OCI-LY3 (cell line): ENCODE data around the gene HIVEP3.

Experiments used
- H2AFZ ChIP-seq: fragments of 200-600, 300-600 bp; shearing (Covaris generic); 2 replicates; pipeline ENCODE4 v1.6.0; 2014; ENCODE audit warnings: antibody characterized with exemption, low read depth, low read length
- H3K27ac ChIP-seq: fragments of 200-600, 300-600 bp; sonication (generic); 2 replicates; pipeline ENCODE4 v1.5.1; 2014; ENCODE audit warnings: mild to moderate bottlenecking, low read length, moderate library complexity, mixed read lengths
- H3K27me3 ChIP-seq: fragments of 200-600, 300-600 bp; sonication (generic); 2 replicates; pipeline ENCODE4 v1.6.1; 2014; ENCODE audit warnings: low read depth, low read length, mixed read lengths
- H3K36me3 ChIP-seq: fragments of 200-600, 300-600 bp; sonication (generic); replicated peaks from 2 replicates; pipeline ENCODE3; 2014; ENCODE audit warnings: low read depth, low read length, mixed read lengths
- H3K4me1 ChIP-seq: fragments of 300-600, 200-600 bp; sonication (generic); 2 replicates; pipeline ENCODE4 v1.6.1; 2014; ENCODE audit warnings: low read length, mixed read lengths
- H3K4me2 ChIP-seq: fragments of 200-600, 300-600 bp; sonication (generic); 2 replicates; pipeline ENCODE4 v1.6.1; 2014; ENCODE audit warnings: low read length, mixed read lengths
- H3K4me3 ChIP-seq: fragments of 300-600, 200-600 bp; sonication (generic); 2 replicates; pipeline ENCODE4 v1.5.1; 2014; ENCODE audit warnings: antibody characterized with exemption, mild to moderate bottlenecking, low read length, moderate library complexity
- H3K79me2 ChIP-seq: fragments of 300-600, 200-600 bp; shearing (Covaris generic); 2 replicates; pipeline ENCODE4 v1.6.1; 2014; ENCODE audit warnings: mild to moderate bottlenecking, low read length, mixed read lengths
- H3K9ac ChIP-seq: fragments of 300-600, 200-600 bp; shearing (Covaris generic); 2 replicates; pipeline ENCODE4 v1.6.0; 2014; ENCODE audit warnings: mild to moderate bottlenecking, low read length, moderate library complexity
- H3K9me3 ChIP-seq: fragments of 200-600, 300-600 bp; shearing (Covaris generic); 2 replicates; pipeline ENCODE4 v1.6.1; 2014; ENCODE audit warnings: low read length, mixed read lengths; ENCODE audit not compliant: insufficient read depth
- H4K20me1 ChIP-seq: fragments of 200-600, 300-600 bp; sonication (generic); 2 replicates; pipeline ENCODE4 v1.6.1; 2016; ENCODE audit warnings: low read length, mixed read lengths; ENCODE audit not compliant: insufficient read depth
- EZH2phosphoT487 ChIP-seq: fragments of 200-600 bp; shearing (Covaris generic); IDR thresholded peaks from 2 replicates; pipeline ENCODE4 v1.6.1; 2018; ENCODE audit warnings: antibody characterized with exemption, mixed run types, low read depth
- TF ChIP-seq, protein P1 (sequence below): fragments of 200-600, 300-600 bp; sonication (generic); IDR thresholded peaks from 2 replicates; pipeline ENCODE4 v1.5.1; 2014; ENCODE audit warnings: antibody characterized with exemption, low read length, low read depth

The HIVEP3 gene

DNA sequence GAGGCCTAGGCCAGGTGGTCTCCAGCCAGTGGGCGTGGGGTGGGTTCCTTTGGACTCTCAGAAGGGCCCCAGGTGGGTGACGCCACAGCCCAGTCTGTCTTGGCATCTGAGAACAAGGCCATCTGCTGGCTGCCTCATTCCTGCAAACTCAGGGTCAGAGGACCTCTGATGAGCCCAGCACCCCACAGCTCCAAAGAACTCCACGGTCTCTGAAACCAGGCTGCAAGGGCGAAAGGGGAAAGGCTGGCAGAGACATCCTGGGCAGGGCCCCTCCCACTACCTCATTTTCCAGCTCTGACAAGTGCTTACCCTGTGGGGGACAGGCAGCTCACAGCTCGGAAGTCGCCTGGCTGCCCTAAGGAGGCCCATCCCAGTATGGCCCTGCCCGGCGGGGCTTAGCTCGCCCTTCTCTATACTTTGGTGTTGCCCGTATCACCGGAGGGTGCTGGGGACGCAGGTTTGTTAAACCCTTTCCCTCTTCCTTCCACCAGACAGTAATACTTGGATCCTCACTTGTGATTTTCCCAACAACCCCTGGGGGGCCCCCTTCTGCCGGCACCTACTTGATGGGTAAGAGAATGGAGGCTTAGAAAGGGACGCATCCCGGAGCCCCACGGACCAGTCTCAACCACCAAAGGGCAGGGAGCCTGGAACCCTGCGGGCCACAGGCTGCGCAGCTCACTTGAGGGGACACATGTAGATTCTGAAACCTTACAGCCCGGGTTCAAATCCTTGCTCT, 423.3 kb downstream of the HIVEP3 start:
- H3K4me1 ChIP-seq, result peaks cover 41% of the 10 kb centered on the region
- TF ChIP-seq EZH2phosphoT487, result no peak
- TF ChIP-seq, protein P1, sequence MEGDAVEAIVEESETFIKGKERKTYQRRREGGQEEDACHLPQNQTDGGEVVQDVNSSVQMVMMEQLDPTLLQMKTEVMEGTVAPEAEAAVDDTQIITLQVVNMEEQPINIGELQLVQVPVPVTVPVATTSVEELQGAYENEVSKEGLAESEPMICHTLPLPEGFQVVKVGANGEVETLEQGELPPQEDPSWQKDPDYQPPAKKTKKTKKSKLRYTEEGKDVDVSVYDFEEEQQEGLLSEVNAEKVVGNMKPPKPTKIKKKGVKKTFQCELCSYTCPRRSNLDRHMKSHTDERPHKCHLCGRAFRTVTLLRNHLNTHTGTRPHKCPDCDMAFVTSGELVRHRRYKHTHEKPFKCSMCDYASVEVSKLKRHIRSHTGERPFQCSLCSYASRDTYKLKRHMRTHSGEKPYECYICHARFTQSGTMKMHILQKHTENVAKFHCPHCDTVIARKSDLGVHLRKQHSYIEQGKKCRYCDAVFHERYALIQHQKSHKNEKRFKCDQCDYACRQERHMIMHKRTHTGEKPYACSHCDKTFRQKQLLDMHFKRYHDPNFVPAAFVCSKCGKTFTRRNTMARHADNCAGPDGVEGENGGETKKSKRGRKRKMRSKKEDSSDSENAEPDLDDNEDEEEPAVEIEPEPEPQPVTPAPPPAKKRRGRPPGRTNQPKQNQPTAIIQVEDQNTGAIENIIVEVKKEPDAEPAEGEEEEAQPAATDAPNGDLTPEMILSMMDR, result peak; percentile 29
- H3K36me3 ChIP-seq, result no peaks in the 10 kb centered on the region
- peak overlapping the region; percentile 65; the same call in 1 of the 2 replicates for H2AFZ ChIP-seq
- H3K79me2 ChIP-seq, result no peaks in the 10 kb centered on the region
- H3K4me3 ChIP-seq, result peak overlapping the region; percentile 74
- peak overlapping the region; percentile 63 for H3K4me2 ChIP-seq
- peak overlapping the region; percentile 59 for H3K9ac ChIP-seq
- H4K20me1 ChIP-seq, result no peaks in the 10 kb centered on the region
- H3K9me3 ChIP-seq, result no peaks in the 10 kb centered on the region
- no peak overlapping the region for H3K27ac ChIP-seq
- H3K27me3 ChIP-seq, result no peaks in the 10 kb centered on the region

DNA sequence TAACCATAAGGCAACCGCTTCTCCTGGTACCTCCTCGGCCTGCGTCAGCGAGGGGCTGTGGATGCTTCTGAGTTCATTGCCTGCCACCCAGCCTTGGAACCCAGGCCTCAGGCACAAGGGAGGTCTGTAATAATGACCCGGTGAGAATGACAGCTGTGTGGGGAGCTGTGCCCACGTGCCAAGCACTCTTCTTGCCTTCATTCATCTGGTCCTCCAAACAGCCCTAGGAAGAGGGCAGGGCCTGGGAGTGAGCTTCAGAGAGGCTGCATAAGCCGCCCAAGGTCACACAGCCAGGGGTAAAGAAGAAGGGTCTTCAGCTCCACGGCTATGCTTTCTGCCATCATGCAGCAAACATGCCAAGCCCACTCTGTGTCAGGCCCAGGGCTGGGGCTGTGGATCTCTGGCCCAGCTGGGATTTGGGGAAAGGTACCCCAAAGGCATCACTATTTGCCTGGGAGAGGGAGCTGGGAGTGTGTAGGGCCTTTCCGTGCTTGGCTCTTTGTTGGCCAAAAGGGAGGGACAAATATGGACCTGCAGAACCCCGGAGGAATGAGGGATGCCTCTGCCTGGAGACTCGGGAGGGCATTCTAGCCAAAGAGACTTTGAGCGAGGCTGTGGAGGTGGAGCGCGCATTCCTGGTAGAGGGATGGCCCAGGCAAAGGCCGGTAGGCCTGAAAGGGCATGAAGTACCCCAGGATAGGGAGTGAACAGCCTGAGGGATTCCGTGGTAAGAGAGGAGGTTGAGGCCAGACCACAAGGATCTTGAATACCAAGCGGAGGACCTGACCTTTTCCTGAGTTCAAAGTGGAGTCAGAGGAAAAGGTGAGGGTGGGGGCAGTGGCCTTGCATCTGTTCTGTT, 424.1 kb downstream of the HIVEP3 start:
- Histone ChIP-seq H3K4me1 (peaks cover 41% of the 10 kb centered on the region), H3K4me3 (no peak overlapping the region), H3K9ac (no peak overlapping the region), H3K4me2 (no peak overlapping the region), H3K79me2 (no peaks in the 10 kb centered on the region), H2AFZ (no peak overlapping the region), H4K20me1 (no peaks in the 10 kb centered on the region), H3K36me3 (no peaks in the 10 kb centered on the region), H3K9me3 (no peaks in the 10 kb centered on the region), H3K27me3 (no peaks in the 10 kb centered on the region), H3K27ac (no peak overlapping the region)
- TF ChIP-seq, protein P1, result no peak
- TF ChIP-seq EZH2phosphoT487, result no peak

DNA sequence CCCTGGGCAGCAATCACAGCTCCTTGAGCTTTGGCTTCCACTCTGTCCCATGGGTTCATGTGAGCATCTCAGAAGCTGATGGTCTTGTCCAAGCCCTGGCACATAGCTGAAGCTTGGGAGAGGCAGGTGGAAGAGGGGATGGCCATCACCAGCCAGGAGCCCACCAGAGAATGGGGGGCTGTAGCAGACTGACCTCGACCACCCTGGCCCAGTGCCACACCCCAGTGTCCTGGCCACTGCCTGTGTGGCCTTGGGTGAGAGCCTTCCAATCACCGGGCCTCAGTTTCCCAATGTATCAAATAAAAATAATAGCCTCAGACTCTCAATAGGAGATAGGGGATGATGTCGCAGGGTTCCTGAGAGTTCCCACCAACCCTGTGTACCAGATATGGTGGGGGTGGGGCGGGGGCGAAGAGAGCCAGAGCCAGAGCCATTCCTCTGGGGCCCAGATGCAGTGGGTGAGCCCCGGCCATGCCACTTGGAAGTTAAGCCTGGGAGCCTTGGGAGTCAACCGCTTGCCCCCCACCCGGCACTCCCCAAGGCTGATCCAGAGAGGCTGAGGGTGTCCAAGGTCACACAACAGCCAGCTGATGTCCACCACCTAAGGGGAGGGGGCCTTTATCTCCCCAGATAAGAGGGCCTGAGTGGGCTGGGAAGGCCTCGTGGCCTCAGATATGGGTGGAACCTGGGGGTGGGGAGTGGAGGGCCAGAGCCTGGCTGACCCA, 424.9 kb downstream of the HIVEP3 start:
- no peak overlapping the region for H3K9ac ChIP-seq
- no peak overlapping the region for H3K4me3 ChIP-seq
- no peak overlapping the region for H2AFZ ChIP-seq
- H3K9me3 ChIP-seq, result no peaks in the 10 kb centered on the region
- TF ChIP-seq, protein P1, result no peak
- TF ChIP-seq EZH2phosphoT487, result no peak
- no peak overlapping the region for H3K27ac ChIP-seq
- peaks cover 36% of the 10 kb centered on the region for H3K4me1 ChIP-seq
- H3K4me2 ChIP-seq, result no peak overlapping the region
- no peaks in the 10 kb centered on the region for H3K27me3 ChIP-seq
- H3K79me2 ChIP-seq, result no peaks in the 10 kb centered on the region
- no peaks in the 10 kb centered on the region for H4K20me1 ChIP-seq
- H3K36me3 ChIP-seq, result no peaks in the 10 kb centered on the region
